HG02852 (cell line): ENCODE data around the gene IQGAP2.

ENCODE experiments used
- ATAC-seq: cut with Tn5 transposase; IDR thresholded peaks from one replicate; pipeline ENCODE4 v1.9.1; 2021; ENCODE audit warnings: mild to moderate bottlenecking, moderate library complexity; ENCODE audit not compliant: unreplicated experiment

Gene IQGAP2

GRCh38 chr5:76443066-76443800 is 40.1 kb downstream of the IQGAP2 start:
- no peak for ATAC-seq

GRCh38 chr5:76445063-76445462 is 42.0 kb downstream of the IQGAP2 start:
- no peak for ATAC-seq

GRCh38 chr5:76445830-76446229 is 42.7 kb downstream of the IQGAP2 start:
- ATAC-seq: no peak

- ATAC-seq: no peak
Measured at GRCh38 chr5:76446776-76447175, 43.7 kb downstream of the IQGAP2 start.

- ATAC-seq: no peak
Measured at GRCh38 chr5:76449606-76450005, 46.5 kb downstream of the IQGAP2 start.

GRCh38 chr5:76450054-76450453 is 47.0 kb downstream of the IQGAP2 start:
- no peak for ATAC-seq

GRCh38 chr5:76451031-76451701 is 48.1 kb downstream of the IQGAP2 start:
- no peak for ATAC-seq

GRCh38 chr5:76455531-76456133 is 52.5 kb downstream of the IQGAP2 start:
- ATAC-seq: no peak

- ATAC-seq: no peak
Measured at GRCh38 chr5:76456258-76456657, 53.2 kb downstream of the IQGAP2 start.

GRCh38 chr5:76457674-76458485 is 54.8 kb downstream of the IQGAP2 start:
- no peak for ATAC-seq

- ATAC-seq: no peak
Measured at GRCh38 chr5:76458486-76458830, 55.4 kb downstream of the IQGAP2 start.

- ATAC-seq: no peak
Measured at GRCh38 chr5:76460104-76460503, 57.0 kb downstream of the IQGAP2 start.

- ATAC-seq: no peak
Measured at GRCh38 chr5:76462097-76462667, 59.1 kb downstream of the IQGAP2 start.

- no peak for ATAC-seq
Measured at GRCh38 chr5:76467216-76467615, 64.1 kb downstream of the IQGAP2 start.

GRCh38 chr5:76468635-76469425 is 65.7 kb downstream of the IQGAP2 start:
- ATAC-seq: no peak

- ATAC-seq: no peak
Measured at GRCh38 chr5:76469656-76470290, 66.7 kb downstream of the IQGAP2 start.

GRCh38 chr5:76470976-76471375 is 67.9 kb downstream of the IQGAP2 start:
- ATAC-seq: no peak

GRCh38 chr5:76471406-76471805 is 68.3 kb downstream of the IQGAP2 start:
- ATAC-seq: no peak

GRCh38 chr5:76471987-76472334 is 68.9 kb downstream of the IQGAP2 start:
- ATAC-seq: no peak
